GM21360 (cell line): ENCODE data around the gene GREB1.

Experiments used
- ATAC-seq: cut with Tn5 transposase; IDR thresholded peaks from one replicate; pipeline ENCODE4 v1.9.1; 2021; ENCODE audit warnings: mild to moderate bottlenecking, moderate library complexity; ENCODE audit not compliant: unreplicated experiment

The GREB1 gene

DNA sequence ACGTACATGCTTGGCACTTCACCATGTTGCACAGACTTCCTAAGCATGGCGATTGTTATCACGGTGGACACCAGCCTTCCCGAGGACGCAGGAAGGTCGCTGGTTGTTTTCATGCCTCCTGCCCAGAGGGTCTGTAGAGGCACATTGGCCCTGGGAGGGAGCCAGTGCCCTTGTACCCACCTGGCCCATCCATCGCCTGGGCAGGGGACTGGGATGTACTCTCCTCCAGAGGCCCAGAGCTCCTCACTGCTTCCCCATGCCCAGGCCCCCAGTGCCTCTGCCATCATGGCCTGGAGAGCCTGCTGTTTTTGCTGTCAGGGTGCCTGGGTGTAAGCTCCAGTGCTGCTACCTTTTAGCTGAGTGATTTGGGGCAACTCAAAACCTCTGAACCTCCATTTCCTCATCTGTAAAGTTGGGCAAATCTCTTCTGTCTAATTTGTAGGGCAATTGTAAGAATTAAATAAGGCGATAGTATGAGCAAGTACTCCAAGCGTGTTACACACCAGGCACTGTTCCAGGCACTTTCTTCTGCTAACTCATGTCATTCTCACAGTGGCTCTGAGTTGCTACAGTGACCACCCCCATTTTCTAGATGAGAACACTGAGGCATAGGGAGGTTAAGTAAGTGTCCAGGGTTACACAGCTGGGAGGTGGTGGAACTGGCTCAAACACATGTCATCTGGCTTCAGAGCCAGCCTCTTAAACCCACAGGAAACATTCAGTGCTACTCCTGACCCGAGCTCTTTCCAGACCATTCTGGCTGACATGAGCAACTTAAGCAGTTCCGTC is 45.3 kb downstream of the GREB1 start:
- no peak for ATAC-seq

DNA sequence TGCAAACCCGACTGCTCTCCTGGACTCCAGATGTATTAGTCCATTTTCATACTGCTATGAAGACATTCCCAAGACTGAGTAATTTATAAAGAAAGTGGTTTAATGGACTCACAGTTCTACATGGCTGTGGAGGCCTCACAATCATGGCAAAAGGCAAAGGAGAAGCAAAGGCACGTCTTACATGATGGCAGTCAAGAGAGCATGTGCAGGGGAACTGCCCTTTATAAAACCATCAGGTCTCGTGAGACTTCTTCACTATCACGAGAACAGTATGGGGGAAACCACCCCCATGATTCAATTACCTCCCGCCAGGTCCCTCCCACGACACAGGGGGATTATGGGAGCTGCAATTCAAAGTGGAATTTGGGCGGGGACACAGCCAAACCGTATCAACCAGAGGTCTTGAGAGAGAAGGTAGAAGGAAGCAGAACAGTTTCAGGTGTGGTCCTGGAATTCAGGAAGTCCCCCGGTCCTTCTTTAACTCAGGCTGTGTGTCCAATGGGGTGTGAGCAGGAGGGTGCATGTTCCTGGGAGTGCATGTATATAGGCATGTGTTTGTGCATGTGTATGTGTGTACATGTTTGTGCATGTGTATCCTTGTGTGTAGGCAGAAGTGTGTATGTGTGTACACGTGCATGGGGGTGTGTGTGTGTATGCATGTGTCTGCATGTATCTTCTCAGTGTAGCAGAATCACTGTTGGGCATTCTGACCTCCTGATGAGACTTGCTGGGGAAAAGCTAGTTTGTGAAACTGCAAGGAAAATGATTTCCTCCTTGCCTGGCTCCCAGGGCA is 46.2 kb downstream of the GREB1 start:
- no peak for ATAC-seq

DNA sequence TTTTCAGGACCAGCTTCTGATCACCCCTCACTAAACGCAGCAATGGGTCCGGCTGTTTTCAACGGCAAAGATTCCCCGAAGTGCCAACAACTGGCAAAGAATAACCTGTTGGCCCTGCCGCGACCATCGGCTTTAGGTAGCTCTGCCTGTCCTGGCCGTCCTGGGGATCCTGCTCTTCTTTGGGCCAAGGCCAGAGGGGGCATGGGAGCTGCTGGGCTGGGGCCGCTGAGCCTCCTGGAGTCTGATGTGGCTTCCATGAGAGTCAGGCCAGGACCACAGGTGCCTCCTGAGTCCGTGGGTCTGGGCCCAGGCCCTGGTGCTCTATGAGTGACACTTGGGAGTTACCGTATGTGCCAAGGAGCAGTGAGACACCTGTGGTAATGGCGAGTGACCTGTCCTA is 46.9 kb downstream of the GREB1 start:
- no peak for ATAC-seq

DNA sequence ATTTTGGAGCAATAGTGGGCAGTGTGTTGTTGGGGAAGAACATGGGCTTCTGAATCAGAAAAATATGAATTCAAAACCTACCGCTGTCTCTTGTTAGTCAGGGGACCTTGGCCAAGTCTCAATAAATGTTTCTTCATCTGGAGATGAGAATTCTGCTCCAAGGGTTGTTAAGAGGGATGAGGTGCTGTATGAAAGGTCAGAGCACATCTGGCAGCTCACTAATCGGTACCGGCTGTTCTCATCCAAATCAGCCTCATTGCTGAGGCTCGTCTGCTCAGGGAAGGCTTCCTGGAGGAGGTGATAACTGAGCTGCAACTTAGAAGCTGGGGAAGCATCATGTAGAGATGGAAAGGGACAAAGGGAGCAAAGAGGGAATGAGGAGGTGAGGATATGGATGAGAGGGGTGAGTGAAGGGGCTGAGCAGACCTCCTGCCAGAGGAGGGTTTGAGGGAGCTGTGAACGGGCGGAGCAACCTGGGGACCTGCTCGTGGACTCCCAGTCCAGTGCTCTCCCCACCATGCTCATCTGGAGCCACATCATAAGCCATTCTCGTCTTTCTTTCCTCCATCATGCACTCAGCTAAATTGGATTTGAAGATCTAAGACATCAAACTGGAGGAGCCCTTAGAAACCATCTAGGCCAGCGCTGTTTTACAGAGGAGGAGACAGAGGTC is 47.4 kb downstream of the GREB1 start:
- ATAC-seq, result no peak

DNA sequence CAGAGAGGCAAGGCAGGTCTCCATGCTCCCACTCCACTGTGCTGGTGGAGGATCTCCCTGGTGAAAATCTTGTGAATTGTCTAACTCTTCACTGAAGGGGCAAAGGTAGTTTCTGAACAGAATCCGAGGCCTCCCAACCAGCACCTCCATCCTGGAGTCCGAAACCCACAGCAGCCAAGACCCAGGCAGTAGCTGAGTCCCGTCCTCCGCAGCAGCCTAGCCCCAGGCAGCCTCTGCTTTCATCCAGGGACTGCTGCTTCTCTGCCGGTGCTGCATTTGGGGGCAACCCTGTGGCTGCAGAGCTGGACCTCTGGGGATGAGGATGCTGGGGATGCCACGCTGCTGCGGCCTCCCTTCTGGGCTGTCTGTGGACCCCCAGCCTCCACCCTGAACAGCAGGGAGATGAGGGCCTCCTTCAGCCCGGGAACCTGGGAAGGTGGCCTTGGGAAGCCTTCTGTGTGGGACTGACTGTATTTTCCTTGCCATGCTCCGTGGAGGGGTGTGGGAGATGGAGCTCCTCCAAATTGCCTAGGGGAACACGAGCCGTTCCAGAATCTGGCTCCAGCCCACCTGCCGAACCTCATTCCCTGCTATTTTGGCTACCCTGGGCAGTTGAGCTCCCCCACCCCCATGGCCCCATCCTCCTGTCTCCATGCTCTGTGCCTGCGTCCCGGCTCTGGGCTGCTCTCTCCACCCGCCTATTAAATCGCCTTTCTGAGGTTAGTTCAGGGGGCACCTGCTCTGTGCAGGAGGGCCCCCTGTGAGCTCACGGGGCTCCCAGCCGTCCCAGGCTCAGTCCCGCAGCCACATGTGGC is 48.2 kb downstream of the GREB1 start:
- ATAC-seq, result no peak

DNA sequence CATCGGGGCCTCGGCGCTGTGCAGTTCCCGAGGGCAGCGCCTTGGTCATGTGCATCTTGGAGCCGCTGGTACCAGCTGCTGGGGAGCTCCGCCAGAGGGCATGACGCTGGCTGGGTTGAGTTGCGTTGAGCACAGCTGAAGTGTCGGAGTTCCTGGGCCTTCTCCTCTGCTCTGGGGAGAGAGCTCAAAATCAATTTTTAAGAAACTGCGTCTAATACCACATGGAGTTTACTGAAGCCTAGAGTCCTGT is 48.7 kb downstream of the GREB1 start:
- no peak for ATAC-seq

DNA sequence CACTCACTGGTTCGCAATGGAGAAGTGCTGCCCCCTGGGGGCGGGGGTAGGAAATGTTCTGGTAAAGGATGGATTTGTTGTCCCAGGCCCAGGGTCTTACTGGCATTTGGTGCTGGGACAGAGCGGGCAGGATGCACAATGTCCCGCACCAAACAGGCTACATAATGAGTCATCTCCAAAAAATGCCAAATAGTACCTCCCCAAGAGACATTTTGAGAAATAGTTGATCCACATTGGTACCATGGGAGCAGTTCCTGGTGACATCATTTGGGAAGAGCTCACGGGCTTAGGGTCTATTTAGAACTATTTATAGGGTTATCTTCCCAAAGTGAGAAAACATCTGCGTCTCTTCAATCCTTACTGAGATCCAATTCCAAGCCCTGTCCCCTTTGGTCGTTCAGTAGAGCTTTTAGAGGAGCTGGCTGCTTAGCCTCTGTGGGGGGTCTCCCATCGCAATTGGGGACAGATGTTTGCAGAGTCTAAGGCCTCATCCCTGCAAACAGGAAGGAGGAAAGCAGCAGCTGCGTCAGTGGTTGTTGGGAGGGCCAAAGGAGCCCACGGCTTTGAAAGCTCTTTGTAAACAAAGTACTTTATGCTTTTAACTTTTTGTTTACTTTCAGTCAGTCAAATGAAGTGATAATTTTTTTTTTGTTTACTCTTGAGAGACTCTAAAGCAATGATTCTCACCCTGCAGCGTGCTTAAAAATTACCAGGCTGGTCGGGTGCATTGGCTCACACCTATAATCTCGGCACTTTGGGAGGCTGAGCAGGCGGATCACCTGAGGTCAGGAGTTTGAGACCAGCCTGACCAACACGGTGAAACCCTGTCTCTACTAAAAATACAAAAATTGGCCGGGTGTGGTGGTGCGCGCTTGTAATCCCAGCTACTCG is 49.3 kb downstream of the GREB1 start:
- ATAC-seq, result no peak

DNA sequence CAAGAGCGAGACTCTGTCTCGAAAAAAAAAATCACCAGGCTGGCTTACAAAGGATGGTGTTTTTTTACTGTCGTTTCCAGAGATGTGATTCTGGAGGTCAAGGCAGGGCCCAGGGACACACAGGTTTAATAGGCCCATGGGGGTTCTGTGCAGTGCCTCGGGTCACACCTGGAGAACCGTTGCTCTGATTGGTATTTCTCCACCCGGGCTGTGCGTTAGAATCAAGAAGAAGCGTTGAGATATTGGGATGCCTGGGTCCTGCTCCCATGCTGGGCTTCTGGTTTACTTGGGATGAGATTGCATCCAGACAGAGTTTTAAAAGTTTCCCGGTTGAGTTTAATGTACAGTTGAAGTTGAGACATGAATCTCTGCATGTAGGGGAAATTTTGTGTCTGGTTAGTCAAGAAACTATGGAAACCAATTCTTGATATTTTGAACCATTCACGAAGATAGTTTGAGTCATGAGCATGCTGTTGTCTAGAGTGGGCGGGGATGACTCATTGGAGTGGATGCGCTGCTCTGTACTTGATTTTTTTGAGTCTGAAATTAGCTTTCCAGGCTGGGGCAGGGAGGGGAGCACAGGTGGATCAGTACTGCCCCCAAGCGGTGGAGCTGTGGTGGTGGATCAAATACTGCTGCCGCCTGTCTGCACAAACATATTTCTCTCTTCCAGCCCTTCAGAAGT is 50.1 kb downstream of the GREB1 start:
- ATAC-seq, result peak; percentile 85

DNA sequence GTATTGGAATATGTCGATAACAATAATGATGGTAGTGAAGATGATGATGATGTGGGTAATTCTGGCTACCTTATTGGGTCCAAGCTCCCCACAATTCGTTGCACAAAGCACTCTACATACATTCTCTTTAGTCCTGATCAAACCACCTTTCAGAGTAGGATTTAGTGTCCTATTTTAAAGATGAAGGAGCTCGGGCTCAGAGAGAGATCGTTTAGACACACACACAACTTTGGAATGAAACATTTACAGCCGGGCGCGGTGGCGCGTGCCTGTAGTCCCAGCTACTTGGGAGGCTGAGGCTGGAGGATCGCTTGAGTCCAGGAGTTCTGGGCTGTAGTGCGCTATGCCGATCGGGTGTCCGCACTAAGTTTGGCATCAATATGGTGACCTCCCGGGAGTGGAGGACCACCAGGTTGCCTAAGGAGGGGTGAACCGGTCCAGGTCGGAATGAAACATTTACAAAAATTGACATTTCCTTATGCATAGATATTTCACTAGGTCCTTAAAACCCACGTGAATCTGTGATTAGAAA is 50.7 kb downstream of the GREB1 start:
- no peak for ATAC-seq

DNA sequence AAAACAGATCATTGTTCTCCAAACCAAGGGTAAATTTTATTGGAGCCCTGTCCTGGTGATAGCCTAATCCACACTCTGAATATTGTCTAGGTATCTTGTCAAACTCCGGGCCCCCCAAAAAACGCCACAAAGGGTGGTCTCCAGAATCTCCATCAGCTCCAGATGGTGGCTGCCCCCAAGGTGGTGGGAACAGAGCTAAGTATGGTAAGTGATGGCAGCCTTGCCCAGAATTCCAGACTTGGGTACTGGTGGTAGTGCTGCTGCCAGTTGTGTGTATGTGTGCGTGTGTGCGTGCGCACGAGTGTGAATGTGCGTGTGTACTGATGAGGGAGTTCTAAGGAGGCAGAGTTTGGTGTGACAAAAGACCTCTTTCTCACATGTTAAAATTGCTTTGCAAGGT is 51.2 kb downstream of the GREB1 start:
- no peak for ATAC-seq

DNA sequence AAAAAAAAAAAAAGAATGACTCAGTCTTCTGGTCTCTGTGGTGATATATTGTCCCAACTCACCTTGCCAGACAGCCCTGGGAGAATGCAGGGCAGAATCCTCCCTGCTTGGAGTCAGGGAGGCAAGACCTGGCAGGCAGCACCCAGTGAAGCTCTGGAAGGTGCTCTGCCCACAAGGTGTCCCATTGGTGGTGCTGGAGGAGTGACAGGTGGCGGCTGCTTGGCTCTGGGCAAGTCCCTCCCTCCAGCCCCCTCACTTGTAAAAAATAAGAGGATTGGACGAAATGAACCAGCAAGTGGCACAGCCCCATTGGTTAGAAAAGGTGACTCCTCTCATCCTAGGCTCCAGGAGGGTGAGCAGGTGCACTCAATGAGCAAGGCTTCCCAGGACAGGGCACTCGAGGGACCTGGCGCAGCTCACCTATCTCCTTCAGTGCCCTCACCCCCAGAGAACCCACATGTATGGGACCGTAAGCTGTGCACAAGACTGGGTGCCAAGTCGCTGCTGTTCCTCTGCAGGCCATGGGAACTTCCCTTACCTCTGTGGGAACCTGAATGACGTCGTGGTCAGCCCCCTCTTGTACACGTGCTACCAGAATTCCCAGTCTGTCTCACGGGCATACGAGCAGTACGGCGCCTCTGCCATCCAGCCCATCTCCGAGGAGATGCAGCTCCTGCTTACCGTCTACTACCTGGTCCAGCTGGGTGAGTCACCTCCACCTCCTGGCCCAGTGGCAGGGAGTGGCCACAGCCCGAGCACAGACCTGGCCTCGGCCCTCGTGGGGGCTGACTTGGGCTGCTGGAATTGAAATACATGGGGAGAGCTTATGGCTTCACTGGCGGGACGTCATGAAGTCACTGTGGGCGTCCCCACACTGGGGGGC is 54.6 kb downstream of the GREB1 start:
- no peak for ATAC-seq

DNA sequence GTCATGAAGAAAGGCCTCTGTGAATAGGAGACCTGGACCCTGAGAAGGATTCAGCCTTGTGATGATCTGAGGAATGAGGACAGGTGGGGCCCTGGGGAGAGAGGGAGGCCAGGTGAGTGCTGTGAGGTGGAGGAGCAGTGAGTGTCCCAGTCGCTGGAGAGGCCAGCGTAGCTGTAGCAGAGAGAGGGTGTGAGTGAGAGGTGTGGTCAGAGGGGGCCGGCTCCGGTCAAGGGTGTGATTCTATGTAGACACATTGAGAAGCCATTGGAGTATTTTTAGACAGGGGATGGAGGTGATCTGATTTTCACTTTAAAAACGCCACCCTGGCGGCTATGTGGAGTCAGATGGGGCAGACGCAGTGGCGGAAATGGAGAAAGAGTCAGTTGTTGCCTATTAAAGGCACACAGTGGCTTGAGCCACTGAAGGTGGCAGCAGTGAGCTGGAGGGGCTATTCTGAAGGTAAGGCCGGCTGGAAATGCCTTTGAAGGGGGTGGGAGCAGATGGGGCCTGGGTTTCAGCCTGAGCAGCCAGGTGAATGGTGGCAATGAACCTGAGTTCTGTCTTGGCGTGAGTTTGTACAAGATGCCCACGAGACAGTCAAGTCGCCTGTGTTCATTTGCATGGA is 55.6 kb downstream of the GREB1 start:
- no peak for ATAC-seq

DNA sequence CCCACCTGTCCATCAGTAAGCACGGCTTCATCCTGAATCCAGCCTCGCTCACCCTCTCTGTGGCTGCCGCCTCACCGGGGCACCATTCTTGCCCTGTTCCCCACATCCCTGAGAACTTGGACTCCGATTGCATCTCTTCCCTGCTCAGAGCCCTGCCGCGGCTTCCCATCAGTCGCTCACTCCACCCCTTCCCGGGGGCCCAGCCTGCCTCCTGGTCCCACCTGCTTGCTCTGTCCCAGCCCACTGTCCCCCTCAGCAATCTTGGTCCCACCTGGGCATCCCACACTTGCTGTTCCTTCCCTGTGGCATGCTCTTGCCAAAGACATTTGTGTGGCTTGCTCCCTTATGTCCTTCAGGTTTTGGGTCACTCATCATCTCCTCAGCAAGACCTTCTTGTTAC is 56.3 kb downstream of the GREB1 start:
- ATAC-seq, result no peak

DNA sequence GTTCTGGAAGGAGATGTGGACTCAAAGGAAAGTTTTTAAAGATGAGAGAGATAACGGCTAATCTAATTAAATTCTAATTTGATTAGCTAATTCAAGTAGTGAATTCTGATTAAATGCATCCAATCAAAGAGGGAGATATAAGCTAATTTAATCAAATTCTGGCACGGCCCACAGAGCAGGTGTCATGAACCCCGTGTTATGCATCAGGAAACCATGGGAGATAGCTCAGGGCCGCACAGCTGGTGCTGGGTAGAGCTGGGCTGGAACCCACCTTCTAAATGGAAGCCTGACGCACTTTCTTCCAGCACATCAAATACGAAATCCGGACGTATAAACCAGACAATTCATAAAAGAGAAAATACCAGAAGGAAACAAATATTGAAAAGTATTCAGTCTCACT is 57.2 kb downstream of the GREB1 start:
- ATAC-seq, result no peak

DNA sequence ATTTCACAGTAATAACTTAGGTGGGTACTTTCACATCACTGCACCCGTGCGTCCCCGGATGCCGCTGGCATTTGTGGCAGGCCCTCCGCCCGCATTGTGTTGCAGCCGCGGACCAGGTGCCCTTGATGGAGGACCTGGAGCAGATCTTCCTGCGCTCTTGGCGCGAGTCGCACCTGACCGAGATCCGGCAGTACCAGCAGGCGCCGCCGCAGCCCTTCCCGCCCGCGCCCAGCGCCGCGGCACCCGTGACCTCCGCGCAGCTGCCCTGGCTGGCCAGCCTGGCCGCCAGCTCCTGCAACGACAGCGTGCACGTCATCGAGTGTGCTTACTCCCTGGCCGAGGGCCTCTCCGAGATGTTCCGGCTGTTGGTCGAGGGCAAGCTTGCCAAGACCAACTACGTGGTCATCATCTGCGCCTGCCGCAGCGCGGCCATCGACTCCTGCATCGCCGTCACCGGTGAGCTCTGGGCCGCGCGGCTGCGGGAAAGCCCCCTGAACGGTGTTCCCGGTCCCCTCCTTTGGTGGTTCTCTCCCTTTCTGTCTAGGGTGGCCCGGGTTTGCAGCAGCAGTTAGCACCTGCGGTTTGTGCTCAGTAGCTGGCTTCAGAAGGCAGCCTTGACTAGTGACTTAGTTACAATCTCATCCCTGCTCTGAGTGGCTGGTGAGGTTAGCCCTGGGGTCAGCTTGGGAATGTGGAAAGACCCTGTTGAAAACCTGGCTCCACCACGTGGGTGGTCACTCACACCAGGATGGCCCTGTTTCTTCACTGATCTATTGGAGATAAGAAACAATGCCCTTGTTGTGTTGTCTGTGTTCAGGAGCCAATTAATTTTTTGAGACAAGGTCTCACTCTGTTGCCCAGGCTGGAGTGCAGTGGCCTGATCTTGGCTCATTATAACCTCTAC is 59.1 kb downstream of the GREB1 start:
- ATAC-seq, result no peak

DNA sequence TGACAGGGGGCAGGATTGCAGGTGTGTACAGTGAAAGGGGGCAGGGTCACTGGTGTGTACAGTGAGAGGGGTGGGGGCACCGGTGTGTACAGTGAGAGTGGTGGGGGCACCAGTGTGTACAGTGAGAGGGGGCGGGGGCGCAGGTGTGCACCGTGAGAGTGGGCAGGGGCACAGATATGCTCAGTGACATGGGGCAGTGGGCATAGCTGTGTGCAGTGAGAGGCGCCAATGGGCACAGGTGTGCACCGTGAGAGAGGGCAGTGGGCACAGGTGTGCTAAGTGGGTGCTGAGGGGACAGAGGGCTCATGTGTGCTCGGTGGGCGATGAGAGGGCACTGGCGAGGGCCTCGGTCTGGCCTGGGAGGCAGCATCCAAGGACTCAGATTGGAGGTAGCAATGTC is 63.0 kb downstream of the GREB1 start:
- no peak for ATAC-seq
